ENCODE measurements around the gene OBSCN.

OBSCN gene

DNA sequence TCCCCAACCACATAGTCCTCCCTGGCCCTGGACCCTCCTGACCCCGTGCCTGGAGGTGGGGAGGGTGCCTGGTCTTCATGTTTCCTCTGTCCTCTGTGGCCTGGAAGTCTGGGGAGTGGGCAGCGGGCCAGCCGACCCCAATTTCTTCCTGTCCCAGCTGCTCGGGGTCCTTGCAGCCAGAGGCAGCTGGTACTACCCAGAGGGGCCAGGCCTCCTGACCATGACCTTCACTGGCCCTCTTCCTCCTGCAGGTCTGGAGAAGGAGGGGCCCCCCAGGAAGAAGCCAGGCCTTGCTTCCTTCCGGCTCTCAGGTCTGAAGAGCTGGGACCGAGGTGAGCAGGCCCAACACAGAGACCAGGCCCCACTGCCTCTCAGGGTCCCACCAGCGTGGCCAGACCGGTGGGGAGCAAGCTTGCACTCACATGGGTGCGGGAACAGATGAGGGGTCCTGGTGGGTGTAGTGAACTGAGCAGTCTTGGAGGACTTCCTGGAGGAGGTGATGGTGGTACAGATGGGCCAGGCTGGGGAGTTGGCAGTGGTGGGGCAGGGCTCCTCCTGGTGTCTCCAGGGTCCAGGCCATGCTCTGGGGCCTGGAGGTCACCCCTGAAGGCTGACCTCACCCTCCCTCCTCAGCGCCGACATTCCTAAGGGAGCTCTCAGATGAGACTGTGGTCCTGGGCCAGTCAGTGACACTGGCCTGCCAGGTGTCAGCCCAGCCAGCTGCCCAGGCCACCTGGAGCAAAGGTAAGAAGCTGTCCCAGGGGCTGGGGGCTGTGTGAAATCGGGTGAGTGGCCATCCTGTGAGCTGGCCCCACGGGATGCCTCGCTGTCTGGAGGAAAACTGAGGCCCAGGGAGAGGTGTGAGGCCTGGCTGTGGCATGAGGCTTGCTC lies 166.1 kb downstream of the OBSCN start:
- no peak for DNase-seq

DNA sequence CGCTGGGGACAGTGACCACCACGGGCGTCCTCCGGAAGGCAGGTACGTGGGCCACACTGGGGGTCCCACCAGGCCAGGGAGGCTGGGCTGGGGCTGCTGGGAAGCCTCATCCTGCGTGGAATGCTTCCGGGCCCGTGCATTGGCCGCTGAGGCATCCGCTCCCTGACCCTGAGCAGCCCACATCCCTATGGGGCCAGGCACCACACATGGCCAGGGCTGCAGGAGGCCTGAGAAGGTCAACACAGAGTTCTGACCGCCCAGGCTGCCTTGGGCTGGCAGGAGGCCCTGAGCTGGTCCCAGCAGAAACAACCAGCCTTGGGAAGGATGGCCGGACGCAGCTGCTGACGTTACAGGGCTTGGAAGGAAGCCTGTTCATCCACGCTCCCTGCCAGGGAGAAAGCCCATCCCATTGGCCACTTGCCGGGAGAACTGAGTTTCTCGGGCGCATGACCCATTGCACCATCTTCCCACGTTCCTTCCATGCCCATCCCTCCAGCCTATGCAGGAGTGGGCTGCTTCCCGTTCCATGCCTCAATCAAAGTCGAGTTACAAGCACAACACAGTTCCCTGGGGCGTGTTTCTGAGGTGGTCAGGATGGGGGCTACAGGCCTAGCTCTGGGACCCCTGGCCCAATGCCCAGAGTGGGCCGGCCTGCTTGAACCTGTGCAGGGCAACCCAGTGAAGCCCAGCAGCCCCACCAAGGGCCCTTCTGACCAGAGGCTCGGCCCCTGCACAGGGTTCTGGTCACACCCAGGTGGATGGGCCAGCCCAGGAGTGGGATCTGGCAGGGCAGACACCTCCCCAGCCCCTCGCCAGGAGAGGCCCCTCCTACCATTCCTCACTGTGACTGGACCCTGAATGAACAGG lies 167.1 kb downstream of the OBSCN start:
- no peak for DNase-seq

DNA sequence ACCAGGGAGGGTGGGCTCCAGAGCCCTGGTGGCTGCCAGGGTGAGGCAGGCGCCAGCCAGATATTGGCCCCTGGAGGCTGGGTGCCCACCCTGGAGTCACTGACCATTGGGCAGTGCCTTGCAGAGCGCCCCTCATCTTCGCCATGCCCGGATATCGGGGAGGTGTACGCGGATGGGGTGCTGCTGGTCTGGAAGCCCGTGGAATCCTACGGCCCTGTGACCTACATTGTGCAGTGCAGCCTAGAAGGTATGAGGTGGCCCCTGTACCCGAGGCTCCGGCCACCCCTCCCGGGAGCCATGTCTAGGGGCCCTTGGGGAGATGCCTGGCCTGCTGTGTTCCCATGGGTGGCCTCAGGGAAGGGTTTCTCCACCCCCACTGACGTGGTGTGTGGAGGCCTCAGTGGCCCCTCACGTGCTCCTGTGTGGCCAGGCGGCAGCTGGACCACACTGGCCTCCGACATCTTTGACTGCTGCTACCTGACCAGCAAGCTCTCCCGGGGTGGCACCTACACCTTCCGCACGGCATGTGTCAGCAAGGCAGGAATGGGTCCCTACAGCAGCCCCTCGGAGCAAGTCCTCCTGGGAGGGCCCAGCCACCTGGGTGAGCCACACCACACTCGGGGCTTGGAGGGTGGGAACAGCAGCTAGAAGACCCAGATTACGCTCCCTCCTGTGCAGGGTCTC lies 167.9 kb downstream of the OBSCN start:
- DNase-seq, result no peak

DNA sequence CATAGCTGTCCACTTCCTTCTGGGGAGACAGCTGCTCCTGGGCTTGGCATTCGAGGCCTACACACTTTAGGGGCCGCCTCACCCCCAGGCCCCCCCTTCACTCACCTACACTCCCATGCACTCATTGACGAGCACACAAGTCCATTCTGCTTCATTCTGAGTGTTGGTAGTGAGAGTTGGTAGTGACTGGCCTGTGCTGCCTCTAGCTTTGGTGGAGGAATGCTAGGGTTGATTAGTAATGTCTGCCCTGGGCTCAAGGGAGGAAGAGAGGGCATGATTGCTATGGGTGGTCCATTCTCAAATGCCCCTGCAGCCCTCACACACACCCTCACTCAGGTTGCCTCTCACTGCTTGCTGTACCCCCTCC lies 168.4 kb downstream of the OBSCN start:
- DNase-seq, result no peak

DNA sequence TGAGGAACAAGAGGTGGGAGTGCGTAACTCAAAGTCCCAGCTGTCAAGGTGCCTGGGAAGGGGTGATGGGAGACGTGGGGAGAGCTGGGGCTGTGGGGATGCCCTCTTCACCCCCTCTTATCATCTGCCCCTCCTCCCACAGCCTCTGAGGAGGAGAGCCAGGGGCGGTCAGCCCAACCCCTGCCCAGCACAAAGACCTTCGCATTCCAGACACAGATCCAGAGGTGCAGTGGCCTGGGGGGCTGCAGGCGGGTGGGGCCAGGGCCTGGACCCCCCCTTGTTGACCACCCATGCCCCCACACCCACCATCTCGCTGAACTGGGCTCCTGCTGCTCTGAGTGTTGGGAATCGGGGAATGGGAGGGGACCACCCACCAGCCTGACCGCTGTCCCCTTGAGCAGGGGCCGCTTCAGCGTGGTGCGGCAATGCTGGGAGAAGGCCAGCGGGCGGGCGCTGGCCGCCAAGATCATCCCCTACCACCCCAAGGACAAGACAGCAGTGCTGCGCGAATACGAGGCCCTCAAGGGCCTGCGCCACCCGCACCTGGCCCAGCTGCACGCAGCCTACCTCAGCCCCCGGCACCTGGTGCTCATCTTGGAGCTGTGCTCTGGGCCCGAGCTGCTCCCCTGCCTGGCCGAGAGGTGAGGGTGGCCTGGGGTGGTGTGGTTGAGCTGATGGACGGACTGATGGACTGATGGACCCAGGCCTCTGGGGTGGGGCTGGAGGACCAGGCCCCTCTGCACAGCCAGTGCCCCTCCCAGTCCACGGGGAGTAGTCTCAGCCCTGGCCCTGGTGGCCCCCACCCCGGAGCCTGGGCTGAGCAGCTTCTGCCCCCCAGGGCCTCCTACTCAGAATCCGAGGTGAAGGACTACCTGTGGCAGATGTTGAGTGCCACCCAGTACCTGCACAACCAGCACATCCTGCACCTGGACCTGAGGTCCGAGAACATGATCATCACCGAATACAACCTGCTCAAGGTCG lies 169.1 kb downstream of the OBSCN start:
- DNase-seq, result no peak

DNA sequence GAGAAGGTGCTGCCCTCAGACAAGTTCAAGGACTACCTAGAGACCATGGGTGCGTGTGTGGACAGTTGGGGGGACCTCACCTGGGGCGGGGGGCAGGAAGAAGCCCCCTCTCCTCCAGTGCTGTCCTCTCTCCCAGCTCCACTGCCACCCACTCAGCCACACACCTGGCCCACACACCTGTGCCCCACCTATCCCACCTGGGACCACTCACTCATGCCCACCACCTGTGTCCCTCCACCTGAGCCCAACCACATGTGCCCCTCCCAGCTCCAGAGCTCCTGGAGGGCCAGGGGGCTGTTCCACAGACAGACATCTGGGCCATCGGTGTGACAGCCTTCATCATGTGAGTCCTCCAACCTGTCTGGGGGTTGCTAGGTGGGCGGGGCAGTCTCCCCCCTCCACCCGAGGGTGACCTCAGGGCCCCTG lies 169.8 kb downstream of the OBSCN start:
- no peak for DNase-seq

DNA sequence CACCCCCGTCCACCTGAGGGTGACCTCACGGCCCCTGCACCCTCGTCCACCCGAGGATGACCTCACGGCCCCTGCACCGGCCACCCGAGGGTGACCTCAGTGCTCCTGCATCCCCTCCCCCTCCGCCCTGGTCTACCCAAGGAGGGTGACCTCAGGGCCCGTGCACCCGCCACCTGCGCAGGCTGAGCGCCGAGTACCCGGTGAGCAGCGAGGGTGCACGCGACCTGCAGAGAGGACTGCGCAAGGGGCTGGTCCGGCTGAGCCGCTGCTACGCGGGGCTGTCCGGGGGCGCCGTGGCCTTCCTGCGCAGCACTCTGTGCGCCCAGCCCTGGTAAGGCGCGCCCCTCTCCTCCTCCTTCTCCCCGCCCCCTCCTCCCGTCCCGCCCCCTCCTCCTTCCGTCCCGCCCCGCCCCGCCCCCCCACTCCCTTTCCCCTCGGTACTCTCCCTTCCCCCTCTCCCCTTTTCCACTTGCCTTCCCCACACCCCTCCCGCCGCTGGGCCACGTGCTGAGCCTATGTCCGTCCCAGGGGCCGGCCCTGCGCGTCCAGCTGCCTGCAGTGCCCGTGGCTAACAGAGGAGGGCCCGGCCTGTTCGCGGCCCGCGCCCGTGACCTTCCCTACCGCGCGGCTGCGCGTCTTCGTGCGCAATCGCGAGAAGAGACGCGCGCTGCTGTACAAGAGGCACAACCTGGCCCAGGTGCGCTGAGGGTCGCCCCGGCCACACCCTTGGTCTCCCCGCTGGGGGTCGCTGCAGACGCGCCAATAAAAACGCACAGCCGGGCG lies 170.4 kb downstream of the OBSCN start:
- DNase-seq, result peak; percentile 88

DNA sequence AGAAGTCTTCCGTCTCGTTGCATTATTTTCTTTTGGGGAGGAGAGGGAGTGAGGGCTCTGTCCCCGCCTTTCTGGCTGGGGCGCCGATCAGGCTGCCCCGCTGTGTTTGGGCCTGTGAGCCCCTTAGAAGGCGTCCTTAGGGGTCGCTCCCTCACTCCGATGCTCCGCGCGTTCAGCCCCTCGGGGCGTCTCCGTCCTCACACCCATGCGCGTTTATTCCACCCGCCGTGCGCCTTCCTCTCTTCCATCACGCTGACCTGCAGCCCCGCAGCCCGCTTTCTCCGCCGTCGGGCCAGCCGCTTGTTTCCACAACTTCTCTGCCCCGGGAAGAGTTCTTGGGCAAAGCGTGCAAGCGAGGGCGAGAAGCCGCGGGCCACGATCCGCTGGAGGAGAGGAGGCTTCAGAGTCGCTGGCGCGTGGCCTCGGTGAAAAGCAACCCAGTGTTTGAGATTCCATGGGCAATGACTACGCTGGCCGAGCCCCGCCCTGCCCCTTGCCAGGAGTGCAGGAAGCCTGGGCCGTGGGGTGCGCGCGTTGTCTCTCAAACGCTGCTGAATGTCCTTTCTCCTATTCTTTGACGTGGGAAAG lies 171.1 kb downstream of the OBSCN start:
- no peak for DNase-seq

DNA sequence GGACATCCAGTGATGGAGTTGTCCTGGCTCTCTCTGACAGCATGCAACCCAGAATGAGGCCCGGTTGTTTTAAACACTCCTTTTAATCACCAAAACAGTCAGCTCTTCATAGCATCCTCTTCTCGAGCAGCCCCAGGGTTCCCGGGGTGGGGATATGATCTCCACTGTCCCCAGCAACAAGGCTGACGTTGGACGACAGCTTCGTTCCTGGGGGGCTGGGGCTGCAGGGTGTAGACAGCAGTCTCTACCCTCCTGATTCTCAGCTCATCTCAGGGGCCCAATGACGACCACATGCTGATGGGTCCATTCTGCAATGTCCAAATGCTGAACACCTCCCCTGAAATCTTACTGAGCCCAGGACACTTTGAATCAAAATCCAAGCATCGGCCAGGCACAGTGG lies 171.8 kb downstream of the OBSCN start:
- no peak for DNase-seq

DNA sequence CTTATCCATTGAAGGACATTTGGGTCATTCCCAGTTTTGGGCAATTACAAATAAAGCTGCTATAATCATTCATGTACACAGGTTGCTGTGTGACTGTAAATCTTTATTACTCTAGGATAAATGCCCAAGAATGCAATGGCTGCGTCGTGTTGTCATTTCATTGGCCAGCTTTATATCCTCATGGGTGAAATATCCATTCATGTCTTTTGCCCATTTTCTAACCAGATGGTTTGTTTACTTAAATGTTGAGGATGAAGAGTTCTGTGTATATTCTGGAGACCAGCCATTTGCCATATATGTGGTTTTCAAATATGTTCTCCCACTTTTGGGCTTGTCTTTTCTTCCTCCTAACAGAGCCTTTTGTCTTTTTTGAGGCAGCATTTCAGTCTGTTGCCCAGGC lies 173.5 kb downstream of the OBSCN start:
- DNase-seq, result no peak

DNA sequence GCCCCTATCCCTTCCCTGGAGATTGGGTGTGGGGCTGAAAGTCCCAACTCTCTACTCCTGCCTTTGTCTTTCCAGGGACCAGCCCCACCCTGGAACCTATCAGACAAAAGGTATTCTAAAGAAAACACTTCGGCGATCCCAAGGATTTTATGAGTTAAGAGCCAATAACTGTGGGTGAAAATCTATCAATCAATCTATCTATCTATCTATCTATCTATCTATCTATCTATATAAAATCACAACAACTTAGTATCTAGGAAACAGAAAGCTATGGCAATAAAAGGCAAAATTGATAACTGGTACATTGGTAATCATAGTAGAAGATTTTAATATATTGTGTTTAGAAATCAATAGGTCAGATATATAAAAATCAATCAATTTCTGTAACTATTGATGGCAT lies 175.9 kb downstream of the OBSCN start:
- no peak for DNase-seq

DNA sequence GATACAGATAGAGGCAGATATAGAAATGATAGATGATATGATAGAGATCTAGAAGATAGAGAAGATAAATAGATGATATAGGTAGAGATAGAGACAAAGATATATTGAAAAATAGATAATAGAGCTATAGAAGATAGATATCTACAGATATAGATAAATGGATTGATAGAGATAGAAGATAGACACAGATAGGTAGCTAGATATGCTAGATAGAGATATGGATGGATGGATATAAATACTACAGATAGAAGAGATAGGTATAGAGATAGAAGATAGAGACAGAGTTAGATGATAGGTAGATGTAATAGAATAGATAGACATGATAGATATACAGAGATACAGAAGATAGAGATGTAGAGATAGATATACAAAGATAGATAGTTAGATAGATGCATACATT lies 177.4 kb downstream of the OBSCN start:
- DNase-seq, result no peak

DNA sequence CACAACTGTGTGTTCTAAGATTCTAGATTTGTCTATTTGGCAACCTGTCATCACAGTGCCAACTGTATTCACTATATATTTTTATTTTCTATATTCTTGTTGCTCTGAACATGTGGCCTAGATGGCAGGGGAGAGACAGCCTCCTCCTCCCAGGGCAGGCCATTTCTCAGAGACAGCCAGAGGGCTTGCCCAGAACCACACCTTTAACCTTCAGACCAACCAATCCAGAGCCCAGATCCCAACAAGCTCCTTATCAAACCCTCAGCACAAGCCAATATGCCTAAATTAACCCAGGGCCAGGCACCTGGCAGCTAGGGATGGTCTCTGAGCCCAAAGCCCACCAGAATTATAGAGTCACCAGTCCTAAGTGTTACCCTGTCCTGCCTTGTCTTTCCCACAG lies 179.5 kb downstream of the OBSCN start:
- DNase-seq, result no peak

DNA sequence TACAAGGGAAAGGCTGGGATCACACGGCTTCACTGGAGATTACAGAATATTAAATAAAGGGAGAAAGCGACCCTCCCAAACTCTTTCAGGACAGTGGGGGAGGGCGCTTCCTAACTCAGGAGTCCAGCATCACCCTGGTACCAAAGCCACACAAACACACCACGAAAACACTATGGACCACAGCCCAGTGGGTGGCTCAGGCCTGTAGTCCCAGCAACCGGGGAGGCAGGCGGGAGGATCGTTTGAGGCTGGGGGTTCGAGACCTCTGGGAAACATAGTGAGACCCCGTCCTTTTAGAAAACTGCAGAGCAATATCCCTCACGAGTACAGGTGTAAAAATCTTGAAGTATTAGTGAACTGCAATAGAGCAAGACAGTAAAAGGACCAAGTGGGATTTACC lies 182.8 kb downstream of the OBSCN start:
- DNase-seq, result no peak

DNA sequence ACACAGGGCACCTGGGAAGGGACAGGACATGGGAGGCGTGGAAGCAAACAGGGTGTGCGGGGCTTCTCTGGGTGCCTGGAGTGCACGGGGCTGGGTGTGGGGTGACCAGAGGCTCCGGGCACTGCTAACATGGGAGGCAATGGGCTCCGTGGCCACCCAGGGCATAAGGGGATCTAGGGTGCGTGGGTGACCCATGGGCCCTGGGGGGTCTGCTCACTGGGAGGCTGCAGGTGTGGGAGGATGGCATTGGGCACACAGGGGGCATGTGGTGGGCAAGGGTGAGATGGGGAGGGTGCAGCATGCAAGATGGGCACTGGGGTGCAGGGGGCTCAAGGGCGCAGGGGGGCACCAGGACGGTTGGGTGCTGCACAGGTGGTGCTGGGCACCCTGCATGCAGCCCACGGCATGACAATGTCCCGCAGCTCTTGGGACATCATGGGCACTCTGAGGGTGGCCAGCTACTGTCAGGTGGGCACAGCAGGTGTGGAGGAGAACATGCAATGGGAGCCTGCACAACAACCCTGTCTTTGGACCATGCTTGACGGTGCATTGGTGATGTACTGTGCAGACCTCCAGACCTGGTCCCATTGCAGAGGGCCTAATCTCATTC lies 183.7 kb downstream of the OBSCN start:
- DNase-seq, result no peak

DNA sequence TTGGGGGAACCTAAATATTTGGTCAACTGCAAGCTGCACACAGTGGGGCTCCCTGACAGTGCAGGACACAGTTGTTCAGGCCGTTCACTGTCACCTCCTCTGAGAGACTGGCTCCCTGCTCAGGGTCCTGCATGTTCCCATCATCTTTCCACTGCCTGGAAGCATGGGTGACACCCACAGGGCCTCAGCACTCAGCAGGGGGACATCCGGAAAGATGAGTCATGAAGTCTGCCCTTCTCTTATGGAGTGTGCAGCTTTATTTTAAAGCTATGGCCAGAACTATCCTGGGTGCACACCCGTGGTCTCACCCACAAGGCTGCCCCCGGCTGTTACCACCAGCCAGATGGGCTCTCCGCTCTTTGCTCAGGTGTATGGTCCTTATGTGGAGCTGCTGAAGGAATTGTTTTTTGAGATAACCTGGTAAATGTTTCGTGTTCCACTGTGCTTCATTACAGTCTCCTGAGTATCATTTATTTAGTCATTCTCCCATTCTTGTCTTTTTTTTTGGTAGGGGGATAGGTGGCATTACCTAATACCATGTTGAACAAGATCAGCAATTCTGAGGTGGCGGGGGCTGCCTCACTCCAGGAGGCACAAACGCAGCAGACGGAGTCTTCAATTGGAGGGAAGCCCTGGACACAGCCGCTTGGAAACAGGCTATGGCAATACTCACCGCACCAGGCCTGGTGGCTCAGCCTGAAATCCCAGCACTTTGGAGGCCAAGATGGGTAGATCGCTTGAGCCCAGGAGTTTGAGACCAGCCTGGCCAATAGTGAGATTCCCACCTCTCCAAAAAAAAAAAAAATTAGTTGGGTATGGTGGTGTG lies 184.5 kb downstream of the OBSCN start:
- no peak for DNase-seq

DNA sequence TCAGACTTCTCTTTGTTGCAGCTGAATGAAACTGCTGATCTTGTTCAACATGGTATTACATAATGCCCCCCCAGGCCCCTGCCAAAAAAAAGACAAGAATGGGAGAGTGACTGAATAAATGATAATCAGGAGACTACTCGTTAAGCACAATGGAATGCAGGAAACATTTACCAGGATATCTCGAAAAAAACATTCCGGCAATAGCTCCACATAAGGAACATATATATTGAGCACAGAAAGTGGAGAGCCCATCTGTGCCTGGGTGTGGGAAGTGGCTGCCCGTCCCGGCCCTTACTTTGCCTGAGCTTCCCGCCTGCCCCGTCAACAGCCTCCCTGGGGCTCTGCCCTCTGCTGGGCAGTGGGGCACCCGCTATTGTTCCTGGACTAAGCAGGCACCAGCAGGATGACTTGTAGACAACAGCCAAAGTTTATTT lies 185.4 kb downstream of the OBSCN start:
- no peak for DNase-seq

DNA sequence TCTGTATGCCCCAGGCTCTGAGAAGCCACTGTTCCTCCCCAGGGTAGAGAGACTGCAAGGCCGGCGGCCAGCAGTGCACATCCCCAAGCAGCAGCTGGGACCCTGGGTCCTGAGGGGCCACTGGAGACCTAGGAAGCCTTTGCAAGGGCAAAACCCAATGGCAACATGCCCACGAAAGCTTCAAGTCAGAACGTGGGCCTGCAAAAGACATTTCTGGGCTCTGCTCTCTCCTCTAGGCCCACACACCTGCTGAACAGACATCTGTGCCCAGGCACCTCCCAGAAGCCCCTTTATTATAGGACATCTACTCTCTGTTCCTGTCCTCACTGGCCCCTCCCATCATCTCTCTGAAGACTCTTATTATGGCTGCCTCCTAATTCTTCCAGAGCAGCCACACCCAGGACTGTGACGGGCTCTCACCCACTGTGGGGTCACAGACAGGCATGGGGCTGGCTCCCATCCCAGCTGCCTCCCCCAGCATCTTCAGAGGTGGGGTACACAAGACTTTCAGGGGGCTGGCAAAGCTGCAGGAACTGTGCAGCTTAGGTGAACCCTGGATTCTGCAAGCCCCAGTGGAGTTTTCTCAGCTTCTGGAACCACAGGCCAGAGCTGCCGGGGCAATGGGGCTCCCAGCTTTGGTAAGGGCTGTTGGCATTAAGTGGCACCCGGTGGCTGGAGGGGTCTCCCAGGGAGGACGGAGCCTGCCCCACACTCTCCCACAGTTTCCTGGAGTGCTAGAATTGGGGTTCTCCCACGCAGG lies 186.1 kb downstream of the OBSCN start:
- DNase-seq, result no peak

Data from retina (tissue), 1 donor.